Endodermal cell (in vitro differentiated cells): ENCODE data around the gene RUNDC1. TPM values are rescaled to one million over a fixed set of nuclear protein-coding genes. Genes with fewer than 3 reads are reported as not detected.

Experiments
- DNase-seq: peaks from one replicate; pipeline ENCODE4 v3.0.0-alpha.2; 2017
- H3K27ac ChIP-seq: 2 replicates; pipeline ENCODE4 v1.5.1; 2013; ENCODE audit warnings: mild to moderate bottlenecking, low read depth, low read length, moderate library complexity
- H3K27me3 ChIP-seq: 2 replicates; pipeline ENCODE4 v1.6.1; 2013; ENCODE audit warnings: mild to moderate bottlenecking, low read length, moderate library complexity; ENCODE audit not compliant: insufficient read depth, control insufficient read depth, poor library complexity, severe bottlenecking
- H3K36me3 ChIP-seq: 2 replicates; pipeline ENCODE4 v1.7.0; 2013; ENCODE audit warnings: mild to moderate bottlenecking, low read length, moderate library complexity; ENCODE audit not compliant: control insufficient read depth, insufficient read depth
- H3K4me1 ChIP-seq: one replicate; pipeline ENCODE4 v1.7.0; 2013; ENCODE audit warnings: low read length; ENCODE audit not compliant: control insufficient read depth, insufficient read depth
- H3K4me3 ChIP-seq: 2 replicates; pipeline ENCODE4 v1.5.1; 2013; ENCODE audit warnings: mild to moderate bottlenecking, low read length, moderate library complexity
- H3K9ac ChIP-seq: 2 replicates; pipeline ENCODE4 v1.6.1; 2013; ENCODE audit warnings: mild to moderate bottlenecking, low read length, moderate library complexity; ENCODE audit not compliant: poor library complexity, severe bottlenecking; ENCODE audit errors: extremely low read depth
- H3K9me3 ChIP-seq: 2 replicates; pipeline ENCODE4 v1.6.1; 2013; ENCODE audit warnings: mild to moderate bottlenecking, low read length, moderate library complexity; ENCODE audit not compliant: control insufficient read depth
- H3K27ac Mint-ChIP-seq: 2 replicates; pipeline ENCODE4 v1.8.0; 2020; ENCODE audit warnings: mixed read lengths
- H3K27me3 Mint-ChIP-seq: 2 replicates; pipeline ENCODE4 v1.8.0; 2021; ENCODE audit warnings: mild to moderate bottlenecking, mixed read lengths; ENCODE audit not compliant: insufficient read depth
- H3K36me3 Mint-ChIP-seq: 2 replicates; pipeline ENCODE4 v1.8.0; 2020; ENCODE audit warnings: low read depth, mixed read lengths
- H3K4me1 Mint-ChIP-seq: 2 replicates; pipeline ENCODE4 v1.8.0; 2020; ENCODE audit warnings: mixed read lengths
- H3K4me3 Mint-ChIP-seq: 2 replicates; pipeline ENCODE4 v1.8.0; 2020; ENCODE audit warnings: mild to moderate bottlenecking, moderate library complexity, mixed read lengths
- H3K9me3 Mint-ChIP-seq: 2 replicates; pipeline ENCODE4 v1.8.0; 2020; ENCODE audit warnings: mild to moderate bottlenecking, mixed read lengths
- WGBS, 2 experiments: methylation state at CpG; one replicate each; pipeline versions ENCODE4 v1.1.5 to v1.1.7; 2013; ENCODE audit warnings: missing lambda C conversion rate in 2 of 2, mixed read lengths in 1 of 2; ENCODE audit not compliant: insufficient coverage in 1 of 2, insufficient read length in 1 of 2; 5-methylcytosine and 5-hydroxymethylcytosine counted together
- total RNA-seq, 2 donors: library from RNA; stranded (reverse); fragmentation: NEBNext Ultra II Directional in 1 of 2; extraction: Animal tissue kit (Norgen Biotek cat#: 25700) in 1 of 2; gene quantifications; 2 replicates in 1 of 2; 3 replicates in 1 of 2; pipeline ENCODE4 v1.2.1, GENCODE V29; 2021
- TF ChIP-seq, protein P1 (sequence below): fragments of 200-600 bp; sonication (generic); conservative IDR thresholded peaks from 2 replicates; pipeline ENCODE4 v1.5.0; 2021; ENCODE audit warnings: antibody characterized with exemption, mild to moderate bottlenecking

Gene RUNDC1
- total RNA-seq, 2 donors from 2014 or later = 17.7 to 18.5 TPM

GRCh38 chr17:43011728-43012472 is 31.5 kb downstream of the RUNDC1 start:
- Histone ChIP-seq H3K27ac (no peak overlapping the region), H3K27me3 (no peaks in the 10 kb centered on the region), H3K9ac (no peak overlapping the region), H3K36me3 (peaks cover 23% of the 10 kb centered on the region), H3K9me3 (no peaks in the 10 kb centered on the region), H3K4me3 (no peak overlapping the region), H3K4me1 (peaks cover 1% of the 10 kb centered on the region)
- H3K27me3 Mint-ChIP-seq = no peaks in the 10 kb centered on the region
- peak; percentile 43 for DNase-seq
- TF ChIP-seq, protein P1, sequence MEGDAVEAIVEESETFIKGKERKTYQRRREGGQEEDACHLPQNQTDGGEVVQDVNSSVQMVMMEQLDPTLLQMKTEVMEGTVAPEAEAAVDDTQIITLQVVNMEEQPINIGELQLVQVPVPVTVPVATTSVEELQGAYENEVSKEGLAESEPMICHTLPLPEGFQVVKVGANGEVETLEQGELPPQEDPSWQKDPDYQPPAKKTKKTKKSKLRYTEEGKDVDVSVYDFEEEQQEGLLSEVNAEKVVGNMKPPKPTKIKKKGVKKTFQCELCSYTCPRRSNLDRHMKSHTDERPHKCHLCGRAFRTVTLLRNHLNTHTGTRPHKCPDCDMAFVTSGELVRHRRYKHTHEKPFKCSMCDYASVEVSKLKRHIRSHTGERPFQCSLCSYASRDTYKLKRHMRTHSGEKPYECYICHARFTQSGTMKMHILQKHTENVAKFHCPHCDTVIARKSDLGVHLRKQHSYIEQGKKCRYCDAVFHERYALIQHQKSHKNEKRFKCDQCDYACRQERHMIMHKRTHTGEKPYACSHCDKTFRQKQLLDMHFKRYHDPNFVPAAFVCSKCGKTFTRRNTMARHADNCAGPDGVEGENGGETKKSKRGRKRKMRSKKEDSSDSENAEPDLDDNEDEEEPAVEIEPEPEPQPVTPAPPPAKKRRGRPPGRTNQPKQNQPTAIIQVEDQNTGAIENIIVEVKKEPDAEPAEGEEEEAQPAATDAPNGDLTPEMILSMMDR = no peak
- no peaks in the 10 kb centered on the region for H3K9me3 Mint-ChIP-seq
- H3K36me3 Mint-ChIP-seq = peaks cover 24% of the 10 kb centered on the region
- no peak overlapping the region for H3K27ac Mint-ChIP-seq
- H3K4me3 Mint-ChIP-seq = no peak overlapping the region
- WGBS, 2 experiments = 92 to 94% methylated on average over 14 to 15 of the region's 15 CpGs
- peaks cover 21% of the 10 kb centered on the region for H3K4me1 Mint-ChIP-seq

DNA sequence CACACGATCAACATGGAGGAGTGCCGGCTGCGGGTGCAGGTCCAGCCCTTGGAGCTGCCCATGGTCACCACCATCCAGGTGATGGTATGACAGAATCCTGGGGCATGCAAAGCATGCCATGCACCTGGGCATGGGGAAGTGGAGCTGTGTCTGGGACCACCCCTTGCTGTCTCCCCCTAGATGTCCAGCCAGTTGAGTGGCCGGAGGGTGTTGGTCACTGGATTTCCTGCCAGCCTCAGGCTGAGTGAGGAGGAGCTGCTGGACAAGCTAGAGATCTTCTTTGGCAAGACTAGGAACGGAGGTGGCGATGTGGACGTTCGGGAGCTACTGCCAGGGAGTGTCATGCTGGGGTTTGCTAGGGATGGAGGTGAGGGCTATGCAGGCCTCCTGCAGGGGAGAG is 32.9 kb downstream of the RUNDC1 start:
- H3K4me3 ChIP-seq = no peak overlapping the region
- no peak for DNase-seq
- H3K27me3 ChIP-seq = no peaks in the 10 kb centered on the region
- Mint-ChIP-seq H3K9me3 (no peaks in the 10 kb centered on the region), H3K27me3 (no peaks in the 10 kb centered on the region), H3K27ac (peak overlapping the region; percentile 80), H3K4me1 (peaks cover 18% of the 10 kb centered on the region), H3K36me3 (peaks cover 32% of the 10 kb centered on the region), H3K4me3 (no peak overlapping the region)
- no peaks in the 10 kb centered on the region for H3K9me3 ChIP-seq
- H3K36me3 ChIP-seq = peaks cover 32% of the 10 kb centered on the region
- no peaks in the 10 kb centered on the region for H3K4me1 ChIP-seq
- TF ChIP-seq, protein P1 = no peak
- H3K27ac ChIP-seq = peak overlapping the region; percentile 10
- WGBS, 2 experiments = 90 to 96% methylated on average over 4 to 8 of the region's 8 CpGs
- H3K9ac ChIP-seq = no peak overlapping the region

- Histone ChIP-seq H3K9ac (no peak overlapping the region), H3K27me3 (no peaks in the 10 kb centered on the region), H3K4me3 (no peak overlapping the region), H3K36me3 (peaks cover 40% of the 10 kb centered on the region), H3K4me1 (no peaks in the 10 kb centered on the region), H3K9me3 (no peaks in the 10 kb centered on the region), H3K27ac (peak overlapping the region; percentile 70)
- H3K36me3 Mint-ChIP-seq = peaks cover 39% of the 10 kb centered on the region
- no peaks in the 10 kb centered on the region for H3K27me3 Mint-ChIP-seq
- 90 to 93% methylated on average over 7 to 12 of the region's 12 CpGs for WGBS, 2 experiments
- H3K9me3 Mint-ChIP-seq = no peaks in the 10 kb centered on the region
- H3K27ac Mint-ChIP-seq = peak overlapping the region; percentile 79
- H3K4me1 Mint-ChIP-seq = peaks cover 19% of the 10 kb centered on the region
- TF ChIP-seq, protein P1 = no peak
- H3K4me3 Mint-ChIP-seq = no peak overlapping the region
- peak; percentile 46 for DNase-seq
These were observed 33.8 kb downstream of the RUNDC1 start for GRCh38 chr17:43014020-43014648.
